NCI-H1417 treated with DMSO at 0.1 percent for 48 hours (cell line): ENCODE data around the gene EPHB2.
"Not testable (repeated sequence)": the region's sequence is repeated elsewhere in the genome, so short reads cannot be mapped to it uniquely, and the experiment has no call there.

ENCODE experiments used
- DNase-seq: peaks from one replicate; lab custom pipeline; 2025; lab: John Stamatoyannopoulos, UW

Gene EPHB2

GRCh38 chr1:22819361-22819760, 108.7 kb downstream of the EPHB2 start:
- no peak for DNase-seq

GRCh38 chr1:22821027-22821426, 110.4 kb downstream of the EPHB2 start:
- no peak for DNase-seq

- DNase-seq = no peak
Measured at GRCh38 chr1:22822371-22822770, 111.7 kb downstream of the EPHB2 start.

- DNase-seq = no peak
Measured at GRCh38 chr1:22824466-22824865, 113.8 kb downstream of the EPHB2 start.

GRCh38 chr1:22824975-22825374, 114.3 kb downstream of the EPHB2 start:
- no peak for DNase-seq

GRCh38 chr1:22825486-22826189, 115.0 kb downstream of the EPHB2 start:
- DNase-seq = no peak

- no peak for DNase-seq
Measured at GRCh38 chr1:22826604-22827580, 116.3 kb downstream of the EPHB2 start.

- DNase-seq = no peak
Measured at GRCh38 chr1:22827666-22828483, 117.2 kb downstream of the EPHB2 start.

- no peak for DNase-seq
Measured at GRCh38 chr1:22828484-22829308, 118.1 kb downstream of the EPHB2 start.

GRCh38 chr1:22829309-22829989, 118.8 kb downstream of the EPHB2 start:
- DNase-seq = no peak

- no peak for DNase-seq
Measured at GRCh38 chr1:22830041-22830566, 119.5 kb downstream of the EPHB2 start.

- DNase-seq = no peak
Measured at GRCh38 chr1:22830757-22831340, 120.2 kb downstream of the EPHB2 start.

- no peak for DNase-seq
Measured at GRCh38 chr1:22831729-22832413, 121.2 kb downstream of the EPHB2 start.

GRCh38 chr1:22832414-22832786, 121.8 kb downstream of the EPHB2 start:
- no peak for DNase-seq

- no peak for DNase-seq
Measured at GRCh38 chr1:22833699-22834098, 123.1 kb downstream of the EPHB2 start.

GRCh38 chr1:22834420-22834819, 123.8 kb downstream of the EPHB2 start:
- DNase-seq = not testable (repeated sequence)

- no peak for DNase-seq
Measured at GRCh38 chr1:22835636-22836319, 125.1 kb downstream of the EPHB2 start.

GRCh38 chr1:22836850-22837249, 126.2 kb downstream of the EPHB2 start:
- no peak for DNase-seq

- no peak for DNase-seq
Measured at GRCh38 chr1:22837332-22837731, 126.7 kb downstream of the EPHB2 start.
